ENCODE results near the gene GRIA1.

Gene GRIA1

DNA sequence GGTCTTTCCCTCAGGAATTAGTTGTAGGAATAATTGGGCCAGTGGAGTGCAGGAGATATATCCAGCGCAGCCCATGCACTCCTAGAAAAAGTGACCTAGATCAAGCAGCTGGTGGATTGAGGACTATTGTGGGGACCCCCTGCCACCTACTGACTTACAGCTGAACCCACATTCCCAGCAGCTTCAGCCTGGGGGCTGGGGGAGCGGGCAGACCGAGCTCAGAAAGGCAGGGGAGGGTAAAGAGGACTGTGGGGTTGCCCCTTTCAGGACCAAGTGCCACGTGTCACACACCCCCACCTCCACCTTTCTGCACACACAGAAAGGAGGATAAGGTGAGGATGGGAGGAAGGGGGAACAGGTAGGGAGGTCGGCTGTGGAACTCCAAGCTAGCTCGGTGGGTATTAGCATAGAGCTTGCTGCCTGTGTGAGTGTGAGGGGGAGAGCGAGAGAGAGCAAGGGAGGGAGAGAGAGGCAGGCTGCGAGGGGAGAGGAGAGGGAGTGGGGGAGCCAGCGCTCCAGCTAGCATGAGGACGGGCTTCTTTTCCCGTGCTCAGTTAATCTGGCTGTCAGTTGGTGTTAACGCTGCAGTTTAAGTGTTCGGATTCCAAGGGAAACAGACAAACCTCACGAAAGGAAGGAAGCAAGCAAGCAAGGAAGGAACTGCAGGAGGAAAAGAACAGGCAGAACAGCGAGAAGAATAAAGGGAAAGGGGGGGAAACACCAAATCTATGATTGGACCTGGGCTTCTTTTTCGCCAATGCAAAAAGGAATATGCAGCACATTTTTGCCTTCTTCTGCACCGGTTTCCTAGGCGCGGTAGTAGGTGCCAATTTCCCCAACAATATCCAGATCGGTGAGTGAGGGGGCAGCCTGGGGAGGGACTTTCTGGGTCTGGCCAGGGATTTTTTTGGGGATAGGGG lies at the start of gene GRIA1:
GRIA1 (plus strand) TSS at position 553 of the 920 bp plus-strand sequence.
- Histone ChIP-seq H2AFZ (ENCODE audit: low read depth, low read length) (peak within 1 kb of the TSS; percentile 82), H3K4me3 (ENCODE audit: low read length) (peak within 1 kb of the TSS; percentile 68), H3K9me3 (ENCODE audit: low read length) (no peaks in the 10 kb centered on the region), H3K4me1 (ENCODE audit: insufficient read depth, low read length) (peaks cover 41% of the 10 kb centered on the region), H3K36me3 (ENCODE audit: insufficient read depth, low read length) (peaks cover 11% of the 10 kb centered on the region), H3K27me3 (ENCODE audit: insufficient read depth, low read length) (no peaks in the 10 kb centered on the region)

DNA sequence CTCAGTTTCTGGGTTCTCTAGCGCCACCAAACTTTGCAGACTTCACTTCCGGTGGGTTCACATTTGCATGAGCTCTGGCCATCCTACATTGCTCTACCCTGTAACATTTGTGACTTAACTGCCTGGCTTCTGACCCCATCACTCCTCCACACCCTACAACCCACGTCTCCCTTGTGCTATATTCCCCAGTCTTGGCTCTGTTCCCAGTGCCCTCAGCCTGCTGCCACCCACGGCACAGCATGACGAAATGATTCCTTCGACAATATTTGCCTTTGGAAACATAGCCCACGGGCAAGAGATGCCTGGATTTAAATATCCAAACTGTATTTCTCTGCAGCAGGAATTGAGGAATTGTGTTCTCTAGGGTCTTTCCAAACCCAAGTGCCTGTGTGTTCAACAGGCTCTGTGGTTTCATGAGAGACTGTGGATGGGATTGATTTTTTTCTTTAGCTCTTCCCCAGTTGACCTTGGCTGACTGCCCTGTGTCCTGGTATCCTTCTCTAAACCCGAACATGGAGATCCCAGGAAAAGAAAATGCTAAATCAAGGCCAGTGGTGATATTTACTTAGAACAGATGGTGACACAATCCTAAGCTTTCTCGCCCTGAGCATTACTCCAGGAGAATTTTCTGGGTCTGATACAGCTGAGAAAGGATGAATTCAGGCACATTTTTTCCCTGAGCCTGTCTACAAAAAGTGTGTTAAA lies 44.4 kb upstream of the GRIA1 start:
- no peaks in the 10 kb centered on the region for H3K27me3 ChIP-seq (ENCODE audit: insufficient read depth, low read length)

DNA sequence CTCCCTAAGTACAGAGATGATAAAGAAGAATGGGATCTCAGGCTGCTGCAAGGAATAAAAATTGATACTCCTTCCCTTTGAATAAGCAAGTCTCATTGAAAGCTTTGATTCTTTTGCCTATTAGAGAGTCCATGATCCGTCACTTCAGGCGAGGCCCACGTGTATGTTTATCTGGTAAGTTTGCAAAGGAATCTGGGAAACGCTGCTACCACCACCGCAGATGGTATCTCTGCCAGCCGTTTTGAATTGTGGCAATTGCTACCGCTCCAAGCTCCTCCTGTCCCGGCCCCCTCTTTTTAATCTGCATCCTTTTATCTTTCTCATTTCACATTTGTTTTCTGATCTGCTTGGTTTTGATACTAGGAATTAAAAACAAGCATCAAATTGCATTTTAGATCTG lies 42.9 kb upstream of the GRIA1 start:
- H3K4me3 ChIP-seq (ENCODE audit: low read length), result no peak overlapping the region
- no peak overlapping the region for H2AFZ ChIP-seq (ENCODE audit: low read depth, low read length)
- H3K4me1 ChIP-seq (ENCODE audit: insufficient read depth, low read length), result no peaks in the 10 kb centered on the region
- H3K9me3 ChIP-seq (ENCODE audit: low read length), result no peaks in the 10 kb centered on the region
- no peaks in the 10 kb centered on the region for H3K36me3 ChIP-seq (ENCODE audit: insufficient read depth, low read length)
- H3K27me3 ChIP-seq (ENCODE audit: insufficient read depth, low read length), result no peaks in the 10 kb centered on the region

More for the DNA sequence above, 44.4 kb upstream of the GRIA1 start:
- Histone ChIP-seq H3K9me3 (ENCODE audit: low read length) (no peaks in the 10 kb centered on the region), H2AFZ (ENCODE audit: low read depth, low read length) (no peak overlapping the region), H3K4me1 (ENCODE audit: insufficient read depth, low read length) (peaks cover 10% of the 10 kb centered on the region), H3K36me3 (ENCODE audit: insufficient read depth, low read length) (no peaks in the 10 kb centered on the region), H3K4me3 (ENCODE audit: low read length) (no peak overlapping the region)

DNA sequence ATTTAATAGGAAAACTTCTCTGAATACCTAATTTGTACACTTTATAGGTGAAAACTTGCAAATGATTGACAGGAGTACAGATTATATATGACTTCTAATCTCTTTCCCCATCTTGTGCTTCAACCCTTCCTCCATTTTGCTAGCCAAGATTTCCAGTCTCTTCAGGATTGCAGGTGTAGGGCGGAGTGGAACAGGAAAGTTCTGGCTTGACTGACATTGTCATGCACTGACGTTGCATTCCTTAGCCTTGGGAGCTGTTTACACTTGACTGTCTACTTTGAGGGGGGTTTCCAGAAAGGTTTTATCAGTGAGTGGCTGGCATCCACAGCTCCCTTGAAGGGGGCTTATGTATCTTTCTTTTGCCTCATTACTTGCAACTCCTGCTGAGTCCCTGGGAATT lies 34.1 kb upstream of the GRIA1 start:
- H2AFZ ChIP-seq (ENCODE audit: low read depth, low read length), result no peak overlapping the region
- H3K9me3 ChIP-seq (ENCODE audit: low read length), result no peaks in the 10 kb centered on the region
- H3K4me1 ChIP-seq (ENCODE audit: insufficient read depth, low read length), result no peaks in the 10 kb centered on the region
- H3K27me3 ChIP-seq (ENCODE audit: insufficient read depth, low read length), result no peaks in the 10 kb centered on the region
- no peaks in the 10 kb centered on the region for H3K36me3 ChIP-seq (ENCODE audit: insufficient read depth, low read length)
- no peak overlapping the region for H3K4me3 ChIP-seq (ENCODE audit: low read length)

DNA sequence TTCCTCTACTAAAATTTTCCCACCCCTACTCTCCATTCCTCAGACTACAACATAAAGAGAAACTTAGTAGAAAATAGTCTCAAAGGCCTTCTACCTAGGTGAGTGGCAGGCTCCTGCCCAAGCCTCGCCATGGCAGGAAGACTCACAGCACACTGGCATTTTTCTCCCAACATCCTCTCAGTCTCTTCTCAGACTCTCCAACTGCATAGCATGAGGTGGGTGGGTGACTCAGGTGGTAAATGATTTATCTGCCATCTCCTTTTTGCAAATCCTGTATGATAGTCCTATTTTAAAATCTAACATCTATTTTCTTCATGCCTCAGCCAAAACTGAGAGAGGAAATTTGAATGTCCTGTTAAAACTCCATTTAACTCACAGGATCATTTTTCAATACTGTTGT lies 33.5 kb upstream of the GRIA1 start:
- H3K4me3 ChIP-seq (ENCODE audit: low read length), result no peak overlapping the region
- H2AFZ ChIP-seq (ENCODE audit: low read depth, low read length), result no peak overlapping the region

DNA sequence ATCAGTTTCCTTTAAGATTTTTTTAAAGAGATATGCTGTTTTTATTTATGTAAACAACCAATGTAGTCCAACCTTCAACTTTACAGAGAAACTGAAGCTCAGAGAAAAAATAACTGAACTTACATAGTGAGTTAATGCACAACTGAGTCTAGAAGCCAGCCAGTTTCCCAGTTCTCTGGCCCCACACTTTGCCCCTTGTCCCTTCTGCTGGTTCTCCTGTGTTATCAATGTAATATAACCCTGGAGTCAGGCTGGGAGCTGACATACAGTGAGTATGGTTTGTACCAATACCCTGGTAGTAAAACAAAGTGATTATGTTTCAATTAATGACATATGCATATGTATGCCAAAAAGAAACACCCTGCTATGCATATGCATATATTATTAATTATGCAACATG lies 32.2 kb upstream of the GRIA1 start:
- H3K27me3 ChIP-seq (ENCODE audit: insufficient read depth, low read length), result no peaks in the 10 kb centered on the region
- no peaks in the 10 kb centered on the region for H3K9me3 ChIP-seq (ENCODE audit: low read length)
- H2AFZ ChIP-seq (ENCODE audit: low read depth, low read length), result no peak overlapping the region
- H3K4me1 ChIP-seq (ENCODE audit: insufficient read depth, low read length), result peaks cover under 1% of the 10 kb centered on the region
- no peak overlapping the region for H3K4me3 ChIP-seq (ENCODE audit: low read length)
- H3K36me3 ChIP-seq (ENCODE audit: insufficient read depth, low read length), result no peaks in the 10 kb centered on the region

More for the DNA sequence above, 33.5 kb upstream of the GRIA1 start:
- no peaks in the 10 kb centered on the region for H3K27me3 ChIP-seq (ENCODE audit: insufficient read depth, low read length)
- no peaks in the 10 kb centered on the region for H3K4me1 ChIP-seq (ENCODE audit: insufficient read depth, low read length)
- no peaks in the 10 kb centered on the region for H3K36me3 ChIP-seq (ENCODE audit: insufficient read depth, low read length)
- H3K9me3 ChIP-seq (ENCODE audit: low read length), result no peaks in the 10 kb centered on the region

DNA sequence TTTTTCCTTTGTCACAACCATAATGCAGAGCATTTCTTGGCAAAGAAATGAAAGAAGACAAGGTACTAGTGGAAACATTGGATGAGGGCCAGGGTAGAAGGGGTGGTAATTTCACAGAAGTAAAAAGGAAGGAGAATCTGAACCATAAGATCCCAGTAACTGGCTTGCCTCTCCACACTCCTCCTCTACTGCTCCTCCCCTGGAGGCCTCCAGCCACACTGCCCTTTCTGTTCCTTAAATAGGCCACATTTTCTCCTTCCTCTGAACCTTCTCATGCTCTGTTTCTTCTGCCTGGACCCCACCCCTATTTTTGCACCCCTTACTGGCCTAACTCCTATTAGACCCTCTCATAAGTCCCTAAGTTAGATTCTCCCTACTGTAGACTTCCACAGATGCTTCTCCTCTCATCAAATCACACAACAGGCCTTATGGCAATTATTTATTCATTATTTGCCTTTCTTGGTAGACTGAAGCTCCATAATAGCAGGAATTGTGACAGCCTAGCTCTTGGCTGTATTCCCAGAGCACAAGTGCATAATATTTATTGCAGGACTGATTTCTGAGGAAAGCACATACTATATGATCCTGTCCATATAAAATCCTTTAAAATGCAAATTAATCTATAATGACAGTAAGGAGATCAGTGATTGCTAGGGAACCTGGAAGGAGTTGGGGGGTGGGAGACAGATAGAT lies 31.3 kb upstream of the GRIA1 start:
- Histone ChIP-seq H3K36me3 (ENCODE audit: insufficient read depth, low read length) (no peaks in the 10 kb centered on the region), H3K4me1 (ENCODE audit: insufficient read depth, low read length) (peaks cover 9% of the 10 kb centered on the region), H3K9me3 (ENCODE audit: low read length) (no peaks in the 10 kb centered on the region), H3K27me3 (ENCODE audit: insufficient read depth, low read length) (no peaks in the 10 kb centered on the region), H2AFZ (ENCODE audit: low read depth, low read length) (no peak overlapping the region), H3K4me3 (ENCODE audit: low read length) (no peak overlapping the region)

DNA sequence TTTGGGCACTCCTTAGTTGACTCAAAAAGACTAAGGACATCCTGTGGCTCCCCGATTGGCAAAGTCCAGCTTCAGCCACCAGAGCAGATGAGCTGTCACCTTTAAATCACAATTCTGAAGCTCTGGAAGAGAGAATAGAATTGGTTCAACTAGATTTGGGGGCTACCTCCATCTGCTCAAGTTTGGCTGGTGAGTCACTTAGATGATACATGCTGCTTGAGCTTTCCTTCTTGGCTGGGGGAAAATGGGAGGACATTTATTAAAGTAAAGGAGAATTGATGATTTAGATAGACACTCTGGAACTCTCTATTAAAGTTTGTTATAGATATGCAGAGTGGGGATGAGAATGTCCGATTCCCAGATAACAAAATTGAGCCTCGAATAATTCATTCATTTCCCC lies 30.0 kb upstream of the GRIA1 start:
- Histone ChIP-seq H3K36me3 (ENCODE audit: insufficient read depth, low read length) (no peaks in the 10 kb centered on the region), H2AFZ (ENCODE audit: low read depth, low read length) (no peak overlapping the region), H3K27me3 (ENCODE audit: insufficient read depth, low read length) (no peaks in the 10 kb centered on the region), H3K9me3 (ENCODE audit: low read length) (no peaks in the 10 kb centered on the region), H3K4me3 (ENCODE audit: low read length) (no peak overlapping the region), H3K4me1 (ENCODE audit: insufficient read depth, low read length) (peaks cover 18% of the 10 kb centered on the region)

DNA sequence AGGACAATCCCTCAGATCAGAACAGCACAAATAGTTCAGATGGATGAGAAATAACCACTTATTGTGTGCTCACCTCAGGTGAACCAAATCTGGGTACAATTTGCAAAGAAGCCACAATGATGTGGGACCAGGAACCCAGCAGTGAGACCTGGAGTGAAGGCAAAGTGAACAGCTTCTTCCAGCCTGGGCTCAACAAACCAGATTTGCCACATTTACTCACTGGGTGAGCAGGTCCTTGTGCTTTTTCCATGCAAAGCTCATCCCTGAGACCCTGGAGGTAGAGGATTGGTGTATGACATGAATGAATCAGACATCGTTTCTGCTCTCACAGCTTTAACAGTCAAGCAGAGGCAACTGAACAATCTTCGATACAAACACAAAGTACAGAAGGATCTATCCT lies 29.1 kb upstream of the GRIA1 start:
- H3K27me3 ChIP-seq (ENCODE audit: insufficient read depth, low read length), result no peaks in the 10 kb centered on the region
- H2AFZ ChIP-seq (ENCODE audit: low read depth, low read length), result no peak overlapping the region
- H3K36me3 ChIP-seq (ENCODE audit: insufficient read depth, low read length), result no peaks in the 10 kb centered on the region
- H3K4me1 ChIP-seq (ENCODE audit: insufficient read depth, low read length), result peaks cover 18% of the 10 kb centered on the region
- no peak overlapping the region for H3K4me3 ChIP-seq (ENCODE audit: low read length)
- no peaks in the 10 kb centered on the region for H3K9me3 ChIP-seq (ENCODE audit: low read length)

DNA sequence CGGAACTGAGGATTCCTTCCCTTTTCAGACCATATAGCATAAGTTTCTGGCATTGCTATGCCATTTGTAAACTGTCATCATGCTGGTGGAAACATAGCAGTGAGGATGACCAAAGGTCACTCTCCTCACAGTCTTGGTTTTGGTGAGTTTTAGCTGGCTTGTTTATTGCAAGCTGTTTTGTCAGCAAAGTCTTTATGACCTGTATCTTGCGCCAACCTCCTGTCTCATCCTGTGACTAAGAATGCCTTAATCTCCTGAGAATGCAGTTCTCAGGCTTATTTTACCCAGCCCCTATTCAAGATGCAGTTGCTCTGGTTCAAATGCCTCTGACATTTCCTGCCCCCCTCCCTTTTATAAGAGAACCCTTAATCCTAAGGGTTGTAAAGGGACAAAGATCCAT lies 26.7 kb upstream of the GRIA1 start:
- H3K9me3 ChIP-seq (ENCODE audit: low read length), result no peaks in the 10 kb centered on the region
- H3K36me3 ChIP-seq (ENCODE audit: insufficient read depth, low read length), result no peaks in the 10 kb centered on the region
- peaks cover 18% of the 10 kb centered on the region for H3K4me1 ChIP-seq (ENCODE audit: insufficient read depth, low read length)
- no peaks in the 10 kb centered on the region for H3K27me3 ChIP-seq (ENCODE audit: insufficient read depth, low read length)
- no peak overlapping the region for H3K4me3 ChIP-seq (ENCODE audit: low read length)
- H2AFZ ChIP-seq (ENCODE audit: low read depth, low read length), result peak overlapping the region; percentile 32

DNA sequence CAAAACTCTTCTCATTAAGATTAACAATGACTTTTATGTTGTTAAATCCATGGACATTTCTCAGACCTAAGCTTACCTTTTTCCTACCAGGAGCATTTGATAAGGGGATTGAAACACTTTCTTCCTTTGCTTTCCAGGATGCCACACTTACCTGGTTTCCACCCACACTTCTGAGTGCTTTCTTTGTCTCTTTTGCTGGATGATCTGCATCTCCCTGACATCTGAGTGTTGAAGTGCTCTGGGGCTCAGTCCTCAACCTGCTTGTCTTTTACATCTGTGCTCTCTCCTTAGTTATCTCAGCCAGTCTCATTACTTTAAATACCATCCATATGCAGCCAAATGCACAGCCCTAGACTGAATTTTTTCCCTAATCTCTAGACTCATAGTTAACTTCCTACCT lies 22.9 kb upstream of the GRIA1 start:
- Histone ChIP-seq H2AFZ (ENCODE audit: low read depth, low read length) (no peak overlapping the region), H3K9me3 (ENCODE audit: low read length) (no peaks in the 10 kb centered on the region), H3K36me3 (ENCODE audit: insufficient read depth, low read length) (no peaks in the 10 kb centered on the region), H3K4me1 (ENCODE audit: insufficient read depth, low read length) (peaks cover 26% of the 10 kb centered on the region), H3K4me3 (ENCODE audit: low read length) (no peak overlapping the region), H3K27me3 (ENCODE audit: insufficient read depth, low read length) (no peaks in the 10 kb centered on the region)

DNA sequence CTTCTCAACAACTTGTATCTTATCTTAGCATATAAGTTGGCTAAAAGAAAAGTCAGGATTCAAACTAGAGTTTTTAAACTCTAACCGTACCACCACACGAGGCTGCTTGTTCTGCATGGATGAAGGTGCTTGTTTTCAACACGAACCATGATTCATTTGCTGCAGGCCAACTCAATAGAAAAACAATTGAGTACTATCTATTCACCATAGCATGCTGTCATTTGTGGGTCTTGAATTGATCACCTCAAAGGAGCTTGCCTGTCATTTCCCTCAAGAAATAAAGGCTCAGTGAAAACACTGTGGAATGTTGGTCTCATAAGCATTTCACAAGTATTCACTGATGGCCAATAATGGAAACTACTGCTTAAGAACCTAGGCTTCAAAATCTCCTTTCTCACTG lies 21.0 kb upstream of the GRIA1 start:
- Histone ChIP-seq H3K36me3 (ENCODE audit: insufficient read depth, low read length) (no peaks in the 10 kb centered on the region), H3K4me1 (ENCODE audit: insufficient read depth, low read length) (peaks cover 15% of the 10 kb centered on the region), H2AFZ (ENCODE audit: low read depth, low read length) (no peak overlapping the region), H3K9me3 (ENCODE audit: low read length) (no peaks in the 10 kb centered on the region), H3K4me3 (ENCODE audit: low read length) (no peak overlapping the region), H3K27me3 (ENCODE audit: insufficient read depth, low read length) (no peaks in the 10 kb centered on the region)

DNA sequence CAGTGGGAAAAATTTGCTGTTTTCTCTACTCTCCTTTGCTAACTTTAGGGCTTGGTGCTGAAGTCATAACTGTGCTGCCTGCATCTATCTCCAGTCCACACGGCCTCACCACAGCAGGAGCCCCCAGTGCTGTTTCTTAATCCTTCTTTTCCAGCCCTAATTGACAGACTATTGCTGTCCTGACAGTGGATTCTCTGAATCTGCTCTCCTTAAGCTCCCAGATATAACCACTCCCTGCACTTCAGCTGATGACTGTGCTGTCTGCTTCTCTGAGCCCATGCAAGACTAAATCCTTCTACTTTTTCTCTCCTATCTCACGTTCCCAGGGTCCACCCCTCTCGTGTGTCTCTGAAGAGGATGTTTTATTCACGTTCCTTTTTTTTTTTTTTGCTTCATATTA lies 19.7 kb upstream of the GRIA1 start:
- Histone ChIP-seq H3K36me3 (ENCODE audit: insufficient read depth, low read length) (no peaks in the 10 kb centered on the region), H3K4me3 (ENCODE audit: low read length) (no peak overlapping the region), H2AFZ (ENCODE audit: low read depth, low read length) (no peak overlapping the region), H3K9me3 (ENCODE audit: low read length) (no peaks in the 10 kb centered on the region), H3K4me1 (ENCODE audit: insufficient read depth, low read length) (peaks cover 8% of the 10 kb centered on the region), H3K27me3 (ENCODE audit: insufficient read depth, low read length) (no peaks in the 10 kb centered on the region)

Data from neuron (in vitro differentiated cells).